GM19240 (cell line): ENCODE measurements around the gene ASAP3.

ENCODE experiments used
- DNase-seq: peaks from one replicate; pipeline ENCODE4 v3.0.0; 2011; ENCODE audit warnings: low spot score; ENCODE audit not compliant: insufficient read length

The ASAP3 gene

GRCh38 chr1:23450894-23451293 is 33.1 kb downstream of the ASAP3 start:
- DNase-seq, result no peak

GRCh38 chr1:23449958-23450357 is 34.0 kb downstream of the ASAP3 start:
- DNase-seq, result no peak

- no peak for DNase-seq
Observed at GRCh38 chr1:23449306-23449705, 34.7 kb downstream of the ASAP3 start.

GRCh38 chr1:23448846-23449245 is 35.1 kb downstream of the ASAP3 start:
- DNase-seq, result no peak

- DNase-seq, result no peak
Observed at GRCh38 chr1:23446661-23447310, 37.2 kb downstream of the ASAP3 start.

- no peak for DNase-seq
Observed at GRCh38 chr1:23444596-23445390, 39.2 kb downstream of the ASAP3 start.

- no peak for DNase-seq
Observed at GRCh38 chr1:23444104-23444533, 39.9 kb downstream of the ASAP3 start.

- DNase-seq, result no peak
Observed at GRCh38 chr1:23442751-23443150, 41.2 kb downstream of the ASAP3 start.

GRCh38 chr1:23441446-23442148 is 42.4 kb downstream of the ASAP3 start:
- DNase-seq, result no peak

- no peak for DNase-seq
Observed at GRCh38 chr1:23438545-23438944, 45.4 kb downstream of the ASAP3 start.

GRCh38 chr1:23437355-23437664 is 46.7 kb downstream of the ASAP3 start:
- no peak for DNase-seq

GRCh38 chr1:23436520-23437354 is 47.2 kb downstream of the ASAP3 start:
- no peak for DNase-seq

GRCh38 chr1:23434260-23434775 is 49.7 kb downstream of the ASAP3 start:
- no peak for DNase-seq

GRCh38 chr1:23433122-23433521 is 50.9 kb downstream of the ASAP3 start:
- DNase-seq, result no peak

- DNase-seq, result no peak
Observed at GRCh38 chr1:23431431-23431830, 52.5 kb downstream of the ASAP3 start.

- DNase-seq, result no peak
Observed at GRCh38 chr1:23430803-23431202, 53.2 kb downstream of the ASAP3 start.

- no peak for DNase-seq
Observed at GRCh38 chr1:23428136-23428905, 55.7 kb downstream of the ASAP3 start.

GRCh38 chr1:23427550-23427949 is 56.4 kb downstream of the ASAP3 start:
- DNase-seq, result no peak

- no peak for DNase-seq
Observed at GRCh38 chr1:23426828-23427227, 57.2 kb downstream of the ASAP3 start.

GRCh38 chr1:23425193-23425494 is 58.8 kb downstream of the ASAP3 start:
- no peak for DNase-seq
